CD4-positive, alpha-beta T cell treated with Interleukin-21 for 1 hour (primary cell): Measurements from ENCODE around the gene IL17C.
"Not testable (repeated sequence)": the region's sequence is repeated elsewhere in the genome, so short reads cannot be mapped to it uniquely, and the experiment has no call there.

Experiments used
- DNase-seq: peaks from one replicate; pipeline ENCODE4 v3.0.0-alpha.2; 2020

IL17C gene

DNA sequence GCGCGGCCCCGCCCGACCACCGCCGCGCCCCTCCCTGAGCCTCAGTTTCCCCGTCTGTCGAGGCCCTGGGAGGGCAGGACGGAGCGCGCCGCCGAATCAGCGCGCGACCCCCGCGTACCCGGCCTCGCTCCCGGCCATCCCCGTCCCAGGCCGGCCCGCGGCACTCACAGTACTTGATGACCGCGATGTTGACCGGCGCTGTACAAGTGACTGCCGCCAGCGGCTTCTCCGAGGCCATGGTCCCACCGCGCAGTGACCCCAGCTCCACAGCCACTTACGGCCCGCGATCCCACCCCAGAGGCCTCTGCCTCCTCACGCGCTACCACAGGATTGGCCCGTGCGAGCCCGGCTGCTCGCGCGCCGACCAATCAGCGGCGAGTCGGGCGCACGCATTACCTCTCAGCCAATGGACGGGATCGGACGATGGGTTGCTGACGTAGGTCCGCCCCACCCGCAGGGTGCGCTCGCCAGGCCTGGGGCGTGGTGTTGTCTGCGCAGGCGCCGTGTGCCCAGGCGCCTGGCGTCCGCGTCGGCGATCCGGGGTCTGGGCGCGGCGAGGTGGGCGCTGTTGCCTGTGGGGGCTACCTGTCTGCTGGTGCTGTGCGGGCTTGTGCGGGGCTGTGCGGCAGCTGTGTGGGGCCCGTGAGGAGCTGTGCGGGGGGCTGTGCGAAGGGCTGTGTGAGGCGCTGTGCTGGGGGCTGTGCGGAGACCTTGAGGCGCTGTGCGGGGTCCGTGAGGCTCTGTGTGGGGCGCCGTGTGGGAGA is 24.7 kb downstream of the IL17C start, which contains the start of gene MVD:
MVD (minus strand) TSS at position 249 of the 764 bp plus-strand sequence; CDS start at position 238, 11 bp downstream.
- DNase-seq, result peak; percentile 97

DNA sequence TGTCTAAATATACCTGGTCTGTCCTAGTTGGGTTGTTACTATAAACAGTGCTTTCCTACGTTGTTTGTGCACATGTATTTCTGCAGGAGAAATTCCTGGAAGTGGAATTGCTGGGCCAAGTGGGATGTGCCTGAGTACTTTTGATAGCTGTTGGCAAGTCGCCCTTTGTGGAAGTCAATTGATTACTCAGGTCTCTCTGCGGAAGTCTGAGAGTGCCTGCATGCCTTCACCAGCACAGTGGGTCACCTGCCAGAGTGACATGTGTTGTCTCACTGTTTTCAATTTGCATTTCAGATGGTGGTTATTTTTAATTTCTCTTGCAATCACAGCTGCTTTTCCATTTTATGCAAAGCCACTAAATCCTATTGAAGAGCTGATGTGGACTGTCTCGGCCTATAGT is 26.8 kb downstream of the IL17C start:
- no peak for DNase-seq

DNA sequence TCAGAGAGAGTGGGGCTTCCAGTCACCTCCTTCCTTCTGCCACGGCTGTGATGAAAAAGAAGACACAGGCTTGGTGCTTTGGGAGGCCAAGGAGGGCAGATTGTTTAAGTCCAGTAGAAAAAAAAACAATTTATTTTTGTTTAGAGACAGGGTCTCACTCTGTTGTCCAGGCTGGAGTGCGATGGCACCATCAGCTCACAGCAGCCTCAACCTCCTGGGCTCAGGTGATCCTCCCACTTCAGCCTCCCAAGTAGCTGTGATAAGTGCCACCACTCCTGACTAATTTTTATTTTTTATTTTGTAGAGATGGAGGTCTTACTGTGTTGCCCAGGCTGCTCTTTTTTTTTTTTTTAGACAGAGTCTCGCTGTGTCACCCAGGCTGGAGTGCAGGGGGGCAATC is 27.2 kb downstream of the IL17C start:
- no peak for DNase-seq

DNA sequence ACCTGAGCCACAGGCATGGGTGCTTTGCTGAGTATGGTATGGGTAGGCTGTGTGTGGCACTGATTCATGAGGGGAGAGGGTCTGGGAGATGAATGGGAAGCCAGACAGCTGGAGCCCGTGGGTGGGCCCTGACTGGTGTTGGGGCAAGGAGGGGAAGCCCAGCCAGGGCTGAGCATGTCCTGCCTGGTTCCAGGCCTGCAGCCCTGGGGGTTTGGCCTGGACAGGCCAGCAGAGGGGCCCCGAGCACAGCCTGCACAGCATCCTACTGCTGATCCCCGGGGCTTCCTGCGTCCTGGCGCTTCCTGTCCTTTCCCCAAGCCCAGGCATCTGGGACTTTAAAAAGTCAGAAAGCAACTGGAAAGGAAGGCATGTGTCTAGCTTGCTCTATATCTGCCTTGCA is 29.1 kb downstream of the IL17C start:
- no peak for DNase-seq

DNA sequence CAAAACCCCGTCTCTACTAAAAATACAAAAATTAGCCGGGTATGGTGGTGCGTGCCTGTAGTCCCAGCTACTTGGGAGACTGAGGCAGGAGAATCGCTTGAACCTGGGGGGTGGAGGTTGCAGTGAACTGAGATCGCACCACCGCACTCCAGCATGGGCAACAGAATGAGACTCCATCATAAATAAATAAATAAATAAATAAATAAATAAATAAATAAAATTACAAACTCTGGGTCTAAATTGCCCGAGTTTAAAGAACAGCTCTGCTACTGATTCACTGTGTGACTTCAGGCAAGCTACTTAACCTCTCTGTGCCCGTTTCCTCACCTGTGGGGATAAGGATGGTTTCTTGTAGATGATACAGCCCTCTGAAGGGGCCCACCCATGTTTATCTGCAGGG is 31.1 kb downstream of the IL17C start:
- not testable (repeated sequence) for DNase-seq

DNA sequence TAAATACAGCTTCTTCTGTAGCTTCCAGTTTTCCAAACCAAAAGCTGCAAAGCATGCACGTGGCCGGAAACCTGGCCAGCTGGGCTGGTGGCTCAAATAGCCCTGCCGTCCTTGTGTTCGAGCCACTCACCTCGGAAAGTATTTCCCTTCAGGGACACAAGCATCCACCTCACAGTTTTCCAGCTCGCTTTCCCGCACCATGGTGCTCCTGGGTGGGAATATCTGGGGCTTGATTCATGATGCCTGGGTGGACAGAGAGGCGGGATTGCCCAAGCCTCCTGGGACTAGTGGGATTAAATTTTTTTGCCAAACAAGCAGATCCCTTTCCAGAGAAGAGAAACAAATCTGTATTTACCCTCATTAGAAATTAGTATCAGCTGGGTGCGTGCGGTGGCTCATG is 31.6 kb downstream of the IL17C start:
- no peak for DNase-seq

DNA sequence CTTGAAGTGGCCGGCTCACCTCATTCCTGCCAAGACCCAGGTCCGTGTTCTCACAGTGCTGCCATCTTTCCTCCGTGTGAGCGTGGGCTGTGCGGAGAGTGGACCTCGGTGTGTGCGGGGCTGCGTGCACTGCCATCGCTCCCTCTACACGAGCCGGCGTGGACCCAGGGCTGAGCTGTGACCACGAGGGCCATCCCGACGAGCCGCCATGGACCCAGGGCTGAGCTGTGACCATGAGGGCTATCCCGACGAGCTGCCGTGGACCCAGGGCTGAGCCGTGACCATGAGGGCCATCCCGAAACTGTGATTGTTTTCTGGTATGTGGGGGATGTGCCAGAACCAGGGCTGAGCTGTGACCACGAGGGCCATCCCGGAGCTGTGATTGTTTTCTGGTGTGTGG is 33.4 kb downstream of the IL17C start:
- no peak for DNase-seq

DNA sequence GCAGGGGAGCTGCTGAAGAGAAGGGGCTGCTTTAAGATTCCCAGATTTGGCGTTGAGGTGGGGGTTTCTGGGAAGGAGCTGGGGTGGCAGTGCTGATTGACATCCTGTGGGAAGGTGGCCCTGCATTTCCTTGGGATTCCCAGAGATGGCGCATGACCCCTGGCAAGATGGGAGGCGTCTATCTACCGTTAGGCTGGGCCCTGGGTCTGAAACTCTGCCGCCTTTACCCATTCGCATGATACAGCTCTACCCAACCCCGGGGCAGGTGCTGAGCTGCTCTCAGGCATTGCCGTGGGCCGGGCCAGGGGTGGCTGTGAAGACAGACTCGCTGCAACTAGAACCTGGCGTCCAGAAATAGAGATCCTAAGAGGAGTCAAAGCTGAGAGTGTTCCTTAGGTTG is 34.4 kb downstream of the IL17C start:
- no peak for DNase-seq

DNA sequence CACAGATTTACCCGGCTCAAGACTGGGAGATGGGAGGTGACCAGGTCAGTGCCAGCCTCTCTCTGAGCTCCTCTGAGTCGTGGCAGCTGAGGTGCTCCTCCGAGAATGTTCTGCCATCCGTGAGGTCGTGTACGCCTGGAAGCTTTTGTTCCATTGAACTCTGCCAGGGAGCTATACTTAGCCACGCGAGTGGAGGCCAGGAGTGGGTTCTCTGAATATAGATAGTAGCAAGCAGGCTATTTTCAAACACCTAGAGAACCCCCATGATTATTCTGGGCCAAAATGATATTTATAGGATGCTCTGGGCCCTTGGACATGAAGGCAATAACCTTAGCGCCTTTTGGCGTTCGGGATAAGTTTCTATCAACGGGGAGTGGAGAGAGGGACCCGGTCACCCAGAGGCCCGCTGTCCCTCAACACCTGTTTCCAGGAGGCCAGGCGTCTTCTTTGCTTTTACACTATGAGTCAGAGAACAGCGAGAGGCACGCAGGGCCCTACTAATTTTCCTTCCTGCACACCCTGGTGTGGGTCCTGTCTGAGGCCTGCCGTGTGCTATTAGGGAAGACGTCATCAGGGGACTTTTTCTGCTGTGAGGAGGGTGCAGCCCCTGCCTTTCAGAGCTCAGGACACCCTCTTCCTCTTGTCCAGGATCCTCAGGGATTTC is 35.5 kb downstream of the IL17C start:
- no peak for DNase-seq

DNA sequence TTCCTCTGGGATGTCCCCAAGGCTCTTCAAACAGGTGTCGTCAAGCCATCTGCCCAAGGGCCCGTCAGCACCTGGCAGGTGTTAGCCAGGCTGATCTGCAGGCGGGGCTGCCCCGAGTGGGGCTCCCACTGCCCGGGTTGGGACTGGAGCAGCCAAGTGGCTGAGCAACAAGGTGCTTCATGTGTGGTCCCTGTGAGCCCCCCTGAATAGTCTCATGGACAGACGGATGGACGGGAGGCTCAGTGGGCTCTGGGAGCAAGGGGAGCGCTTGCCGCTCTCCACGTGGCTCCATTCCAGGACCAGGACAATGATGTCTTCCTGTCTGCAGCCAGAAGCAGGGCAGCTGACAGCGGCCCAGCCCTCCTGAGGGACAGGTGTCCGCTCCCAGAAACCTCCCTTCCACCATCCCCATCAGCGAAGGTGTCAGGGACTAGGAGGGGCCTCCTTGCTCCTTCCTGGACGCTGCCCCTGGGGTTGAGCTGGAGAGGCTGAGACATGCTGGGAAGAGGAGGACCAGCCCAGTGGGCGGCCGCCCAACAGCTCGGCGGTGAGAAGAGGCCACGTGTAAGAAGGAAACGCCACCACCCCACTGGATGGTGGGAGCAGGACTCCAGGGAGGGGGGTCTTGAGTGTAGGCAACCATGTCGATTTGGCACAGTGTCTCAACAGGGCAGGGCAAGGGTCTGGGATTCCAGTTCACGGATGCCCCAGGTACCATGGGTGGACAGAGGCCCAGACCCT is 38.3 kb downstream of the IL17C start:
- DNase-seq, result no peak

DNA sequence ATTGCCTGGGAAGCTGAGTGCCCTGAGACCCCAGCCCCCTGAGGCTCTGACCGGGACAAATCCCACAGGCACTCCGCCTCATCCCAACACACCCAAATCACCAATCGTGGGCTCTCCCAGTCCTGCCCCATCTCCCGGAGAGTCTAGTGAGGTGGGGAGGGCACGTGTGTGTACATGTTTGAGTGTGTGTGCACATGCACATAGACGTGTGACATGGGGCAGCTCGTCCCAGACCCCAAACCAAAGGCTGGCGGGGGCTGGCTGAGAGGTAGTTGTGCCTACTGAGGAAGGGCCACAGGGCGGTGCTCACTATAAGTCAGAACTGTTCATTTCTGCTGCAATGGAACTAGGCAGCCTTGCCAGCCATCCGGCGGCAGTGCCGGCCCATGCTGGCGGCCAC is 39.3 kb downstream of the IL17C start:
- no peak for DNase-seq

DNA sequence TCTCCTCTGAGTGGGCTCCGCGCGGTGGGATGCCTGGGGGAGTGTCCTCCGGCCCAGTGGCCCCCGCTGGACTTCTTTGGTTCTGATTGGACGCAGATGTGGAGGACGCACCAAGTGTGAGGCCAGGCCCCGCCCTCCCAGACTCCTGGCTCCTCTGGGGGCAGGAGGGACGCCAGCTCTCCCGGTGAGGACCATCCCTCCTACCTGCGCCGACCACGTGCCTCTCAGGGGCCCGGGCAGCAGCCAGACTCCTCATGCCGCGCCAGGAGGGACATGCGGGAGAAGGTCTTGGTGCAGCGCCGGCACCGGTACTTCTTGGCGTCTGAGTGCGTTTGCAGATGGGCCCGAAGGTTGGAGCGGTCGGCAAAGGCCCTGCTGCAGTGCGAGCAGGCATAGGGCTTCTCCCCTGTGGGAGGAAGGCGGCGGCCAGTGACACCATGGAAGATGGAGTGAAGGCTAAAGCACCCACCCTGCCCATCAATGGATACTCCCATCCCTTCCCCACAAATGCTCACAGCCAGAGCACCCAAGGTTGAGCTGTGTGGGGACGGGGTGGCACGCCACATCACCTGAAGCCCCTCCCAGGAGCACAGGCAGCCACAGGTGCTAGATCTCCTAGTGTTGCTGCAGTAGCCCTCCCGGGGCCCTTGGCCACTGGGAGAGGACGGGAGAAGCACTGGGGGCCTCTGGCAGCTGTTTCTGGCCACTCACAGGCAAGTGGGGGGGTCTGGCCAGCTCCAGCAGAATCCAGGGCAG is 40.0 kb downstream of the IL17C start:
- no peak for DNase-seq

DNA sequence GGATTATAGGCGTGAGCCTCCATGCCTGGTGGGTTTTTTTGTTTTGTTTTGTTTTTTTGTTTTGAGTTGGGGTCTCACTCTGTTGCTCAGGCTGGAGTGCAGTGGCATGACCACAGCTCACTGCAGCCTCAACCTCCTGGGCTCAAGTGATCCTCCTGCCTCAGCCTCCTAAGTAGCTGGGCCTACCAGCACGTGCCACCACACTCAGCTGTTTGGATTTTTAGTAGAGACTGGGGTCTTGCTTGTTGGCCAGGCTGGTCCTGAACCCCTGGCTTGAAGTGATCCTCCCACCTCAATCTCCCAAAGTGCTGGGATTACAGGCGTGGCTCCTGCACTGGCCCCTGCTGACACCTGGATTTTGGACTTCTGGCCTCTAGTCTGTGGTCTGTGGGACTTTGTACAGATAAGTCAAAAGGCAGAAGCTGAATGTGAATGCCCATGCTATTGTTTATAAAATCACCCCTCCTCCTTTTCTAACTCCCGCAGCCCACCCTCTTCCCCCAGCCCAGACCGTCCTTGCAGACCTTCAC is 42.2 kb downstream of the IL17C start:
- no peak for DNase-seq

DNA sequence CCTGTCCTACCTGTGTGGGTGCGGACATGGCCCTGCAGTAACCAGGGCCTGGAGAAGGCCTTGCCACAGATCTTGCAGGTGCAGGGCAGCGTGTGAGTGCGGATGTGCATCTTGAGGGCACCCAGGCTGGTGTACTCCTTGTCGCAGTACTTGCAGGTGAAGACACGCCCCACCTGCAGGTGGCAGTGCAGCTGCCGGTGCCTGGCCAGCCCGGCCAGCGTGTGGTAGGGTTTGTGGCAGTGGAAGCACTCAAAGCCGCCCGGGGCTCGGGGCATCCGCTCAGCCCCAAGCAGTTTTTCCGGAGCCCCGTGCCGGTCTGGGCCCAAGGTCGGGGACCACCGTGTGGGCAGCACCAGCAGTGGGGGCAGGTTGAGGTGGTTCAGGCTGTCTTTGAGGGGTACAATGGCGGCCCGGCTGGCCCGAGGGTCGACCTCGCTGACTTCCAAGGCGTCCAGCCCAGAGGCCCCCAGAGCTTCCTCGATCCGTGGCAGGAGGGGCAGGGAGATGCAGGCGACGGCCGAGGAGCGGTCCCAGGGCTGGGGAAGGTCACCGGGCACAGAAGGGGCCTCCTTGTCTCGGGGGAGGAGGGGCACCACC is 42.8 kb downstream of the IL17C start:
- DNase-seq, result peak; percentile 65

DNA sequence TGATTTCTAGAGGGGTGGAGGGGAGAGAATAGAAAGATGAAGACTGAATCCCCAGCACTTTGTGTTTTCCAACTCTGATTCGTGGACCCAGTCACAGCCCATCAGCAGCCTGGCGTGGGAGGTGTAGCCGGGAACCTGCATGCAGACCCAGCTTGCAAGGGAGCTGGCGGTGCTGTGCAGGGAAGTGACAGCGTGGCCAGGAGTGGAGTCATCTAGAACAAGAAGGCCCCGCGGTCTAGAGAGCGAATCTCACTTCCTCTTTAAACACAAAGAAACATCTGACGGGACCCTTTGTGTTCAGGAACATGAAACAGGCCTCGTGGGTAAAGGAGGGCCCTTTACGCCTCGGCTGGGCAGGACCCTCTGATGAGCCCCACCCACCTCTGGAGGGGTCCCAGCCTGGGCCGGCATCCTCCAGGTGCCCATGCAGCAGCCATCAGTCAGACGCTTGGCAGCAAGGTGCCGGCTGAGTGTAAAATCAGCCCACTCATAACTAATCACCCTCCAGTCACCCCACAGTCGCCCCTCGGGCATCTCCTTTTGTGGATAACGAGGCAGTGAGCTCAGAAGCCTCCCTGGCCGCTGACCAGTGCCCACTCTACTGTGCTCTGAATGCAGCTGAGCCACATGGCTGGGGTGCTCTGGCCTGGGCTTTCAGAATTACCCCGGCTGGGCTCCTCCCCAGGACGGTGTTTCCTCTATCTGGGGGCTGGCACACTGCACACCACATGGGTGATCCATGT is 43.5 kb downstream of the IL17C start:
- peak; percentile 58 for DNase-seq

DNA sequence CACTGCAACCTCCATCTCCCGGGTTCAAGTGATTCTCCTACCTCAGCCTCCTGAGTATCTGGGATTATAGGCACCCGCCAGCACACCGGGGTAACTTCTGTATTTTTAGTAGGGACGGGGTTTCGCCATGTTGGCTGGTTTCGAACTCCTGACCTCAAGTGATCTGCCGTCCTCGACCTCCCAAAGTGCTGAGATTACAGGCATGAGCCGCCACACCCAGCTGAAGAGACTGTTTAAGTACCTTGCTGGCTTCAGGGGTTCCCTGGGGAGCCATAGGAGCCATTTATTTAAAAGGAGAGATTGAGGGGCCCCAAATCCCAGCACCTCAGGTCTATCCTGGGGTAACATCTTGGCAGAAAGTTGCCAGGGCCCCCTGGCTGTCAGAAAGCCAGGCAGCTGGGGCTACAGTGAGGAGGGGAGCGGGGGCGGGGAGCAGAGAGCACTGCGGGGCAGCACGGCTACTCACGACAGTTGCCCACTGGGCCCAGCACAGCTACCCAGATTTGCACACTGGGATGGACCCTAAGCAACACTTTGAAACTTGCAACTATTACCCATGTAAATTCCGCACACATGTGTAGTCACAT is 46.3 kb downstream of the IL17C start:
- no peak for DNase-seq

DNA sequence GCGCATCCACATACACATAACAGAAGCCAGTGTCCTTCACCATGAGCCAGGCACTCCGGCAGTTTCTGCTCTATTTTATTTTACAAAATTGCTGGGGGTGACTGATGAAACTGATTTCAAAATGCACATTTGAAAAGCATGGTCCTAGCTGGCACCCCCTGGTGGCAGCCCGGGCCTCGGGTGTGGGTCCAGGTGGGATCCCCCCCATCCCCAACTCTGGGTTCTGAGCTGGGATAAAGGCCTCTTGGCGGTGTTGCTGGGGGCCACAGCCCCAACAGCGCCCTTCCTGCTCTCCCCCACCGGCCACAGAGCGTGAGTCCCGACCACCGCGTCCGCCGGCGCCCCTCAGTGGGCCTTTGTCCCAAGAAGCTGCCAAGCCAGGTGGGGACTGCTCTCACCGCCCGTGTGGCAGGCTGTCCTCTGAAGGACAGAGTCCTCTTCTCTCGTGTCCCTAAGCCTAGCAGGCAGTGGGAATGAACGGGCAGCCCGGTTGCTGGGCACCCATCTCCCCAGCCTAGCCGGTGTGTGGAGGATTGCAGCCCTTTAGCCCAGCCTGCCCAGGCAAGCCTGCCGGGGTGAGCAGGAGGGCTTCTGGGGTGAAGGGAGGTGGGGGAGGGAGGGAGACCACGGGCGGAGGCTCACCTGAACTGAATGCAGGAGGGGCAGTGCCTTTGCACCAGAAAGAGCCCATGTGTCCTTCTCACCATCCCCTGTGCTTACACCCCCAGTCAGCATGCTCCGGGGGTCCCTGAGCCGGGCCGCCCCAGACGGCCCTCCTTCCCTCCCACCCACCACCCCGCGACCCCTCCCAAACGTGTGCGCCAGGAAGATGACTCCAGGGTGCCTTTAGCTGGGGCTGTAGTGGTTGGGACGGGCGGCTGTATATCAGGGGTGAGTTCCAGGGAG is 47.0 kb downstream of the IL17C start:
- peak; percentile 62 for DNase-seq

DNA sequence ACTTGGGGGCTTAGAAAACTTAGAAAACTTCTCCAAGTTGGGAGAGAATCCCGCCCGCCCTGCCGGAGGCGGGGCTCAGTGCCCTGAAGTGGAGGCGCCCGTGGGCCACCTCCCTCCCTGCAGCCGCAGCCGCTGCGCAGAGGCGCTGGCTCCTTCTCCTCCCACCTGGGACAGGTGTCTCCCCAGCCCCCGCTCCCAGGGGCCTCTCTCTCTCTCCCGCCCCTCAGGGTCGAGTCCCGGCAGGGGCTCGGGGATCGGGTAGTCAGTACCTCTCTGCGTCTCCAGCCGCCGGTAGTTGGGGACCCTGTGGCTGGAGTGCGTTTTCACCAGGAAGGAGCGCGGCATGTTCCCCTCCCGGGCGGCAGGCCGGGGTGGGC is 47.7 kb downstream of the IL17C start:
- no peak for DNase-seq

DNA sequence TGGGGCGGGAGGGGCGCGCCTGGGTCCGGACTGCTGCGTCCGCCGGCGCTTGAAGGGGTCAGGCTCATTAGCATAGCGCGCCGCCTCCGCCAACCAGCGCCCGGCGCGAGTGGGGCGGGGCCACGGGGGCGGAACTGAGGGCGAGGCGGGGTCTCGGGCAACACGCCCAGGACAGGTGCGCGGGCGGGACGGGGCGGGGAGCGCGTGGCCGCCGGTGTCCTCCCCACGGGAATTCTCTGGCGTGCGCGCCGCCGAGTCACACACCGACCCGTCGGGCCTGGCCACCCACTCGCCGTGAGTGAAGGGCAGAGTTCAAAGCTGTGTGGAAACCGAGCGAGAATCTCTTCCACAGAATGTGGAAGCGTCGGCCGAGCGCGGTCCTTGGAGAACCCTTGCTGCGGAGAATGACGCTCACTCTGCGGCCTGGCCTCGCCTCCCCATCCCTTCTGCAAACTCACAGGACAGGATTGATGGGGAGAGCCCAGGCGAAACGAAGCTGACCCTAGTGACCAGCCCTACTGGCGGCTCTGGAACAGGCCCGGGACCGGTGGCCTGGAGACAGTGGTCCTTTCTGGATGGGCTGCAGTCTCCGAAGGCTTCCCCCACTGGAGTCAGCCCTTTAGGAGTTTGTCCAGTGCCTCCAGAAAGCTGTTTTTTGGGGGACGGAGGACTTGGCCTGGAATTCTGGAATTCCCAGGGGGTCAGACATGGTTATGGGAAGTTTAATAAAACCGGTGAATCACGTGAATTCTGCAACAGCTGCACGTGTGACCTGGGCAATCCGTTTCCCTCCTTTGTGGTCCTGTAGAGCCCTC is 48.3 kb downstream of the IL17C start, which contains the start of gene SNAI3:
SNAI3 (minus strand) TSS at position 69 of the 815 bp plus-strand sequence. CDS start 101 bp downstream, outside the sequence.
- DNase-seq, result peak; percentile 87
